Psoas muscle (tissue), 8 donors: ENCODE measurements around the gene TMEM184B. TPM values are rescaled to one million over a fixed set of nuclear protein-coding genes. Genes with fewer than 3 reads are reported as not detected.

Source experiments
- ATAC-seq, 4 donors: fragments of 200-7000 bp; cut with Tn5 transposase; one replicate each; pipeline ENCODE4 v1.9.1; 2020; ENCODE audit warnings: moderate library complexity in 3 of 4, mild to moderate bottlenecking in 2 of 4
- DNase-seq, 2 donors: peaks; one replicate each; pipeline ENCODE4 v3.0.0-alpha.2; 2020
- H3K27ac ChIP-seq: fragments of 200-600 bp; one replicate; pipeline ENCODE4 v1.8.0; 2022
- H3K27me3 ChIP-seq, 3 donors: fragments of 200-600 bp in 1 of 3; one replicate each; pipeline versions ENCODE4 v1.6.1 to v1.8.0; 2013 to 2022; ENCODE audit warnings: low read length in 2 of 3, mild to moderate bottlenecking in 2 of 3, moderate library complexity in 1 of 3; ENCODE audit not compliant: insufficient read depth in 3 of 3
- H3K36me3 ChIP-seq, 2 donors: fragments of 200-600 bp in 1 of 2; one replicate each; pipeline versions ENCODE4 v1.6.1 to v1.8.0; 2013 to 2022; ENCODE audit warnings: low read depth in 1 of 2, mild to moderate bottlenecking in 1 of 2, moderate library complexity in 1 of 2; ENCODE audit not compliant: insufficient read depth in 1 of 2
- H3K4me1 ChIP-seq: fragments of 200-600 bp; one replicate; pipeline ENCODE4 v1.8.0; 2022
- H3K4me3 ChIP-seq: fragments of 200-600 bp; one replicate; pipeline ENCODE4 v1.8.0; 2022; ENCODE audit warnings: mild to moderate bottlenecking
- H3K9me3 ChIP-seq: fragments of 200-600 bp; one replicate; pipeline ENCODE4 v1.8.0; 2022
- CTCF ChIP-seq: fragments of 200-600 bp; IDR thresholded peaks from one replicate; pipeline ENCODE4 v1.8.0; 2022; ENCODE audit warnings: antibody characterized with exemption
- WGBS, 3 donors: extraction: QIAGEN DNeasy Blood & Tissue Kit; methylation state at CpG; one replicate each; pipeline versions ENCODE4 v1.1.6 to v1.1.7; 2013; 5-methylcytosine and 5-hydroxymethylcytosine counted together
- intact Hi-C, 2 donors: fragments of 100-400 bp; cut with DNase I; formaldehyde crosslinking; loops; one replicate each; pipeline versions ENCODE4 v1.11.0 to v1.14.2; 2022
- polyA plus RNA-seq, 3 donors: library from polyadenylated mRNA; stranded (reverse); fragments of 200-250 nt; gene quantifications; one replicate each; pipeline ENCODE4 v1.2.3, GENCODE V29; 2013
- total RNA-seq, 4 donors: library from RNA; stranded (reverse); fragmentation: NEBNext Ultra II Directional in 2 of 4; extraction: Animal tissue kit (Norgen Biotek cat#: 25700) in 2 of 4; gene quantifications; one replicate each; pipeline versions ENCODE4 v1.2.1 to v1.2.4, GENCODE V29; 2021 to 2023
- donor health status: healthy with polysubstance abuse.
- donor health status: DM: no; HTN: no; CAD: no; lungs with moderate emphysema.
- donor health status: Bipolar disorder and iron deficiency.
- donor health status: healthy.
- donor health status: DM: yes; HTN: yes; CAD: no.
- donor health status: DM: no; HTN: no; CAD: no.
- donor health status: DM: no; HTN: no; CAD: no.
- donor health status: DM: yes; HTN: yes; CAD: no.

TMEM184B gene
- total and polyA plus RNA-seq, 7 donors = 13.6 to 40.3 (median 26.4) TPM

GRCh38 chr22:38215156-38216038, 57.4 kb downstream of the TMEM184B start:
- no peak for DNase-seq
- H3K36me3 ChIP-seq = peaks cover 0 to 6% of the 10 kb centered on the region in 2 donors
- TF ChIP-seq CTCF = no peak
- H3K4me1 ChIP-seq = peaks cover 32% of the 10 kb centered on the region
- no peak overlapping the region for H3K27ac ChIP-seq
- intact Hi-C loops = no loop called here
- 83 to 88% (median 84%) methylated on average over 11 of the region's 11 CpGs for WGBS, 3 donors
- H3K9me3 ChIP-seq = no peaks in the 10 kb centered on the region
- H3K27me3 ChIP-seq = no peaks in the 10 kb centered on the region
- H3K4me3 ChIP-seq = no peak overlapping the region
- no peak for ATAC-seq

GRCh38 chr22:38214302-38215056, 58.3 kb downstream of the TMEM184B start:
- peak; percentile 4 for TF ChIP-seq CTCF
- Histone ChIP-seq H3K27ac (peak overlapping the region; percentile 58), H3K27me3 (no peaks in the 10 kb centered on the region), H3K9me3 (no peaks in the 10 kb centered on the region), H3K4me1 (peaks cover 26% of the 10 kb centered on the region), H3K4me3 (peak overlapping the region; percentile 44), H3K36me3 (peaks cover 0 to 6% of the 10 kb centered on the region in 2 donors)
- DNase-seq (peak; percentile 72 to 86), ATAC-seq (peak; percentile 49 to 70 (median 62))
- WGBS, 3 donors = 19 to 32% (median 23%) methylated on average over 41 to 79 of the region's 81 CpGs
- intact Hi-C loops = no loop called here

GRCh38 chr22:38213990-38214301, 58.9 kb downstream of the TMEM184B start:
- intact Hi-C loops = no loop called here
- 27 to 33% (median 31%) methylated on average over 8 of the region's 8 CpGs for WGBS, 3 donors
- no peak for ATAC-seq
- Histone ChIP-seq H3K4me3 (peak overlapping the region; percentile 44), H3K4me1 (peaks cover 21% of the 10 kb centered on the region), H3K27me3 (no peaks in the 10 kb centered on the region), H3K36me3 (peaks cover 0 to 6% of the 10 kb centered on the region in 2 donors), H3K27ac (peak overlapping the region; percentile 58), H3K9me3 (no peaks in the 10 kb centered on the region)
- no peak for DNase-seq
- TF ChIP-seq CTCF = no peak

GRCh38 chr22:38213319-38213989, 59.4 kb downstream of the TMEM184B start:
- ATAC-seq = no peak
- Histone ChIP-seq H3K4me3 (no peak overlapping the region), H3K4me1 (peaks cover 16% of the 10 kb centered on the region), H3K27ac (peak overlapping the region; percentile 58), H3K9me3 (no peaks in the 10 kb centered on the region), H3K27me3 (no peaks in the 10 kb centered on the region), H3K36me3 (peaks cover 0 to 6% of the 10 kb centered on the region in 2 donors)
- no peak for TF ChIP-seq CTCF
- 95 to 97% (median 96%) methylated on average over 6 of the region's 6 CpGs for WGBS, 3 donors
- intact Hi-C loops = no loop called here
- no peak for DNase-seq
